Measurements from ENCODE around the gene ZRANB3. TPM values are rescaled to one million over a fixed set of nuclear protein-coding genes. Genes with fewer than 3 reads are reported as not detected.

The ZRANB3 gene
- 6.7 and 8.9 TPM in 2 replicates for total RNA-seq

GRCh38 chr2:135530313-135531230, at the start of gene ZRANB3:
ZRANB3 (minus strand) TSS chr2:135531218.

DNA sequence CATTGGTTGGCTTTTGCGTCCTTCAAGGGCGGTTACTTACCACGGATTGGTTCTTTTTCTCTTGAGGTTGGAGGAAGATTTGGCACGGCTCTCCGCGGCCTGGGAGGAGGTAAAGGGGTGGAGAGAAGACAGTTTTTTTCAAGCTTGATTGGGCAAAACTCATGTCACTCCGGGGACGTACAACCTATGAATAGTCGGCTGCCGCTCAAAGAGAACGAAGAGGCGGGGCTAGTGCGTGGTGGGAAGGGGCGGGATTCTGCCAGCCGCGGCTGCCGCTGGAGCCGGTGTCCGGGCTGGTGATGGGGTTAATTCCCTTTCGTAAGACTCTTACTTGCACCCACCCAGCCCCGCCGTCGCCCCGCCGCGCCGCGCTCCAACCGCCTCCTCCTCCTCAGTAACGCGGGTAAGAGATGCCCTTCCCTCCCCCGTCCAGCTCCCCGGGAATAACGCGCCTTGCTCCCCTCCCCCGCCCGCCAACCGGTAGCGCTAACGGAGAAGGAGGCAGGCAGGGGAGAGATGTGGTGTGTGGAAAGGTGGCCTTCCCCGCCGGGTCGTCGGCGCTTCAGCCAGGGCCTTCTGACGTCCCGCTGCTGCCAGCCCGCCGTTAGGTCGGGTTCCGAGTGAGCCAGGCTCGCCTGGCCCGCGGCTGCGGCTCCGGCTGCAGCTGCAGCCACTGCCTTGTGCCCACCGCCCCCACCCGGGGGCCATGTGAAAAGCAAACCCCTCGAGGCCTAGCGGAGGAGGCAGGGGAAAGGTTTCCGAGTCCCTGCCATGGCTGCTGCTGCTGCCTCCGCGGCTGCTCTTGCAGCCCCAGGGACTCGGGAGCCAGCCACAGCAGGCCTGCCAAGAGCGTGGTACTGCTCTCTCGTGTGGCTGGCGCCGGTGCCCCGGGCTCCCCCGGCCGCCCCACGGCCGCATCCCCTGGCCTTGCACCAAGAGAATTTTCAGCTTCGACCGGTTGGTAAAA, 496 bp upstream of the ZRANB3 start, which contains the start of gene R3HDM1:
TSS of gene R3HDM1 (plus strand) at position 254 of the 967 bp plus-strand sequence. CDS start 73,362 bp downstream, outside the sequence.

Other genes with a start within 250 kb of the ZRANB3 start
- 4.7 and 7.1 TPM in 2 replicates for gene R3HDM1, start 266 bp upstream of the ZRANB3 start, total RNA-seq
- 60.8 and 72.3 TPM in 2 replicates for gene UBXN4, start 210.6 kb upstream of the ZRANB3 start, total RNA-seq